ENCODE results near the gene FLRT2.

Gene FLRT2

GRCh38 chr14:85529803-85530574 lies at the start of gene FLRT2:
FLRT2 (plus strand) TSS chr14:85530144; CDS start chr14:85621515, 91,371 bp downstream.
- no peak for DNase-seq

GRCh38 chr14:85481471-85481870 lies 48.5 kb upstream of the FLRT2 start:
- no peak for DNase-seq

GRCh38 chr14:85482552-85482951 lies 47.4 kb upstream of the FLRT2 start:
- DNase-seq = no peak

- DNase-seq = no peak
Measured at GRCh38 chr14:85483037-85483436, 46.9 kb upstream of the FLRT2 start.

- DNase-seq = no peak
Measured at GRCh38 chr14:85483652-85484051, 46.3 kb upstream of the FLRT2 start.

GRCh38 chr14:85487215-85487614 lies 42.7 kb upstream of the FLRT2 start:
- DNase-seq = no peak

GRCh38 chr14:85501751-85502150 lies 28.2 kb upstream of the FLRT2 start:
- no peak for DNase-seq

GRCh38 chr14:85508863-85509262 lies 21.1 kb upstream of the FLRT2 start:
- no peak for DNase-seq

GRCh38 chr14:85512451-85512850 lies 17.5 kb upstream of the FLRT2 start:
- DNase-seq = no peak

- no peak for DNase-seq
Measured at GRCh38 chr14:85514487-85514886, 15.5 kb upstream of the FLRT2 start.

GRCh38 chr14:85516239-85517113 lies 13.5 kb upstream of the FLRT2 start:
- DNase-seq = no peak

- DNase-seq = no peak
Measured at GRCh38 chr14:85517114-85517688, 12.7 kb upstream of the FLRT2 start.

GRCh38 chr14:85519661-85520305 lies 10.2 kb upstream of the FLRT2 start:
- DNase-seq = no peak

- no peak for DNase-seq
Measured at GRCh38 chr14:85520581-85520980, 9.4 kb upstream of the FLRT2 start.

GRCh38 chr14:85523624-85524023 lies 6.3 kb upstream of the FLRT2 start:
- no peak for DNase-seq

GRCh38 chr14:85527006-85527405 lies 2.9 kb upstream of the FLRT2 start:
- DNase-seq = no peak

GRCh38 chr14:85527445-85528035 lies 2.4 kb upstream of the FLRT2 start:
- DNase-seq = no peak

GRCh38 chr14:85528080-85528896 lies 1.7 kb upstream of the FLRT2 start:
- no peak for DNase-seq

GRCh38 chr14:85528897-85529631 lies 880 bp upstream of the FLRT2 start:
- no peak for DNase-seq

GRCh38 chr14:85530626-85531025 lies 682 bp downstream of the FLRT2 start:
- no peak for DNase-seq

- DNase-seq = no peak
Measured at GRCh38 chr14:85531141-85531586, 1.2 kb downstream of the FLRT2 start.

All from NCI-H1436 (cell line).